HepG2 (cell line): ENCODE results near the gene RETN. TPM values are rescaled to one million over a fixed set of nuclear protein-coding genes. Genes with fewer than 3 reads are reported as not detected.

Experiments used
- ATAC-seq: fragments of 200-7000 bp; cut with Tn5 transposase; 3 replicates; pipeline ENCODE4 v1.9.1; 2020; ENCODE audit warnings: mild to moderate bottlenecking, moderate library complexity
- BruUV-seq: library from RNA; stranded (reverse); fragments of 400-500 nt; replicated peaks from 2 replicates; lab custom pipeline; 2021; lab: Mats Ljungman, UMichigan
- CTCF ChIA-PET: fragments of 300-600 bp; formaldehyde crosslinking; extraction: SDS; loops from one replicate; lab custom pipeline; 2021; ENCODE audit warnings: low total read pairs, inconsistent platforms, low intra/inter-chr PET ratio; lab: Yijun Ruan, JAX
- POLR2A ChIA-PET: fragments of 350-600 bp; sonication (Branson Sonifier 250); formaldehyde crosslinking; loops from one replicate; lab custom pipeline; 2020; ENCODE audit warnings: antibody characterized with exemption, inconsistent platforms; lab: Yijun Ruan, JAX
- DNase-seq: peaks from one replicate; pipeline ENCODE4 v3.0.0-alpha.2; 2015; ENCODE audit warnings: low spot score
- FAIRE-seq: peaks from 3 replicates; lab custom pipeline; 2011; peaks lifted over from hg19 to GRCh38; lab: Jason Lieb, UNC
- H2AFZ ChIP-seq: one replicate; pipeline ENCODE4 v1.6.1; 2011; ENCODE audit warnings: low read length, inconsistent platforms
- H3K27ac ChIP-seq: fragments of 300-600 bp; 3 replicates; pipeline ENCODE4 v1.8.0; 2011; ENCODE audit warnings: mixed run types, mild to moderate bottlenecking, mixed read lengths, low read length, inconsistent platforms; ENCODE audit not compliant: insufficient read depth; ENCODE audit errors: extremely low read length
- H3K27me3 ChIP-seq, 2 experiments: fragments of 200-600 bp in 1 of 2; 2 replicates in 1 of 2; 3 replicates in 1 of 2; pipeline versions ENCODE4 v1.6.0 to v1.8.0; 2011; ENCODE audit warnings: low read length in 2 of 2, mild to moderate bottlenecking in 2 of 2, moderate library complexity in 2 of 2, inconsistent platforms in 1 of 2; ENCODE audit not compliant: insufficient read depth in 2 of 2, control insufficient read depth in 1 of 2
- H3K36me3 ChIP-seq, 2 experiments: fragments of 200-600 bp in 1 of 2; replicated peaks in 1 of 2; 2 replicates in 1 of 2; 3 replicates in 1 of 2; pipeline versions ENCODE4 v1.5.1 to v1.8.0; 2011; ENCODE audit warnings: low read length in 2 of 2, inconsistent platforms in 1 of 2; ENCODE audit not compliant: insufficient read depth in 2 of 2, control insufficient read depth in 1 of 2
- H3K4me1 ChIP-seq: 2 replicates; pipeline ENCODE4 v1.5.1; 2012; ENCODE audit warnings: low read length, inconsistent platforms; ENCODE audit not compliant: insufficient read depth
- H3K4me2 ChIP-seq: 2 replicates; pipeline ENCODE4 v1.6.0; 2011; ENCODE audit warnings: low read depth, low read length, inconsistent platforms
- H3K4me3 ChIP-seq, 3 experiments: fragments of 200-600 bp in 1 of 3; sonication (generic), shearing (Covaris generic) in 1 of 3; replicated peaks in 1 of 3; 2 replicates each; pipeline ENCODE4 v1.5.1; 2011 to 2016; ENCODE audit warnings: low read length in 3 of 3, inconsistent platforms in 2 of 3, low read depth in 2 of 3, mild to moderate bottlenecking in 2 of 3, control low read depth in 1 of 3, mixed read lengths in 1 of 3; ENCODE audit not compliant: insufficient read depth in 1 of 3
- H3K79me2 ChIP-seq: one replicate; pipeline ENCODE4 v1.6.1; 2011; ENCODE audit warnings: low read length, inconsistent platforms; ENCODE audit not compliant: insufficient read depth
- H3K9ac ChIP-seq: 2 replicates; pipeline ENCODE4 v1.6.0; 2011; ENCODE audit warnings: mild to moderate bottlenecking, low read depth, low read length, inconsistent platforms; ENCODE audit not compliant: insufficient read depth
- H3K9me3 ChIP-seq: 2 replicates; pipeline ENCODE4 v1.5.1; 2012; ENCODE audit warnings: mild to moderate bottlenecking, low read length
- H4K20me1 ChIP-seq: 2 replicates; pipeline ENCODE4 v1.6.0; 2011; ENCODE audit warnings: inconsistent platforms, mild to moderate bottlenecking, low read length, moderate library complexity; ENCODE audit not compliant: insufficient read depth
- ATF6 ChIP-seq: sonication (generic); formaldehyde crosslinking; conservative IDR thresholded peaks from 2 replicates; pipeline ENCODE4 v1.4.0; 2020; ENCODE audit warnings: missing genetic modification reagents
- MED8 ChIP-seq: sonication (generic); formaldehyde crosslinking; IDR thresholded peaks from 2 replicates; pipeline ENCODE4 v1.8.1; 2023; ENCODE audit warnings: mild to moderate bottlenecking, missing genetic modification reagents; ENCODE audit not compliant: insufficient replicate concordance
- NR2F6 ChIP-seq, 2 experiments: IDR thresholded peaks; 2 replicates each; pipeline ENCODE4 v1.6.1; 2016; ENCODE audit warnings: antibody characterized with exemption in 1 of 2, mild to moderate bottlenecking in 1 of 2
- PTBP1 ChIP-seq: fragments of 200-400 bp; formaldehyde crosslinking; IDR thresholded peaks from 2 replicates; pipeline ENCODE4 v1.6.1; 2018; ENCODE audit warnings: low read length, low read depth; ENCODE audit not compliant: poor library complexity, severe bottlenecking
- SMARCE1 ChIP-seq: fragments of 450-650 bp; IDR thresholded peaks from 2 replicates; pipeline ENCODE4 v1.6.1; 2017; ENCODE audit warnings: borderline replicate concordance
- ZKSCAN8 ChIP-seq: IDR thresholded peaks from 2 replicates; pipeline ENCODE4 v1.6.1; 2016; ENCODE audit warnings: borderline replicate concordance, missing genetic modification reagents, missing compliant biosample characterization
- ZNF362 ChIP-seq: sonication (generic); formaldehyde crosslinking; IDR thresholded peaks from 2 replicates; pipeline ENCODE4 v1.4.0; 2020; ENCODE audit warnings: missing genetic modification reagents, mild to moderate bottlenecking, borderline replicate concordance
- ZNF432 ChIP-seq: sonication (generic); formaldehyde crosslinking; IDR thresholded peaks from 2 replicates; pipeline ENCODE4 v1.5.0; 2020; ENCODE audit warnings: missing genetic modification reagents, mild to moderate bottlenecking, borderline replicate concordance
- ZNF512B ChIP-seq: sonication (generic); formaldehyde crosslinking; IDR thresholded peaks from 2 replicates; pipeline ENCODE4 v1.5.1; 2020; ENCODE audit warnings: missing genetic modification reagents, mild to moderate bottlenecking, borderline replicate concordance
- WGBS: methylation state at CpG from one replicate; pipeline ENCODE4 v1.1.6; 2017; ENCODE audit warnings: low lambda C conversion rate; 5-methylcytosine and 5-hydroxymethylcytosine counted together
- in situ Hi-C: cut with HindIII; loops from 2 replicates; pipeline ENCODE4 v1.10.0; 2017; ENCODE audit warnings: low pct_unique_long_range_greater_than_20kb; ENCODE audit not compliant: extremely low pct_ligation_motif_present
- intact Hi-C: fragments of 100-400 bp; cut with micrococcal nuclease; formaldehyde crosslinking; loops from one replicate; pipeline ENCODE4 v1.10.0; 2022; ENCODE audit not compliant: unreplicated experiment
- polyA plus RNA-seq, 8 experiments: library from polyadenylated mRNA; depleted of rRNA in 3 of 8; stranded (reverse) in 7 of 8; unstranded in 1 of 8; fragments of >200 nt; fragmentation: Illumina TruSeq in 4 of 8; extraction: Trizol in 4 of 8; gene quantifications; 2 replicates each; pipeline versions ENCODE4 v1.2.1 to v1.2.3, GENCODE V29; 2011 to 2016; ENCODE audit warnings: low read depth in 4 of 8, missing spikeins in 1 of 8, mixed read lengths in 1 of 8; ENCODE audit not compliant: insufficient read depth in 1 of 8
- total RNA-seq, 5 experiments: library from RNA; depleted of rRNA; stranded (reverse); fragments of >200 nt; fragmentation: Illumina TruSeq; extraction: Trizol; gene quantifications; 2 replicates each; pipeline ENCODE4 v1.2.3, GENCODE V29; 2016; ENCODE audit warnings: low read depth in 1 of 5

Gene RETN
- total and polyA plus RNA-seq, 2 of the 13 experiments (the other 11 are each of a cell fraction or from before 2014, with no cell fraction given), result not detected

GRCh38 chr19:7663706-7664105 is 5.1 kb upstream of the RETN start:
- CTCF ChIA-PET, result no interaction called here
- WGBS, result 62% methylated on average over 5 of the region's 7 CpGs
- no peaks in the 10 kb centered on the region for H3K9me3 ChIP-seq
- H3K4me3 ChIP-seq, result no peak overlapping the region
- peaks cover 0 to 6% of the 10 kb centered on the region in 2 experiments; a peak in 2 of 5 replicates for H3K27me3 ChIP-seq
- no peaks in the 10 kb centered on the region for H4K20me1 ChIP-seq
- no peak overlapping the region for H3K9ac ChIP-seq
- H3K79me2 ChIP-seq, result no peaks in the 10 kb centered on the region
- TF ChIP-seq MED8 (CRISPR knock-in tag), result no peak
- TF ChIP-seq NR2F6 (IDR thresholded peaks at IDR 0.05), result no peak
- no peak for TF ChIP-seq NR2F6 (CRISPR knock-in tag; IDR thresholded peaks at IDR 0.05)
- no peak for TF ChIP-seq ZNF512B
- no peak for TF ChIP-seq SMARCE1
- no peak for TF ChIP-seq PTBP1
- no peak for TF ChIP-seq ZNF362 (CRISPR knock-in tag)
- TF ChIP-seq ZNF432 (CRISPR knock-in tag), result no peak
- no peak for TF ChIP-seq ATF6 (CRISPR knock-in tag)
- no peak for TF ChIP-seq ZKSCAN8
- no peaks in the 10 kb centered on the region for H3K36me3 ChIP-seq
- H2AFZ ChIP-seq, result no peak overlapping the region
- POLR2A ChIA-PET, result no interaction called here
- H3K4me2 ChIP-seq, result no peak overlapping the region
- no peak for FAIRE-seq
- no peak overlapping the region for H3K27ac ChIP-seq
- no peak for DNase-seq
- in situ Hi-C loops, result no loop called here
- no peak for ATAC-seq
- intact Hi-C loops, result no loop called here
- BruUV-seq, result no TSS peak
- H3K4me1 ChIP-seq, result no peaks in the 10 kb centered on the region
